Prostate gland (tissue), 2 donors: Measurements from ENCODE around the gene ARHGAP42. TPM values are rescaled to one million over a fixed set of nuclear protein-coding genes. Genes with fewer than 3 reads are reported as not detected.

Experiments used
- DNase-seq: peaks from one replicate; pipeline ENCODE4 v3.0.0-alpha.2; 2019; ENCODE audit warnings: low spot score
- H3K27ac ChIP-seq, 2 donors: fragments of 200-600 bp; sonication (generic); 2 replicates each; pipeline ENCODE4 v1.5.1; 2017 to 2019
- H3K27me3 ChIP-seq: fragments of 200-600 bp; sonication (generic); replicated peaks from 2 replicates; pipeline ENCODE4 v1.5.1; 2019; ENCODE audit not compliant: insufficient read depth
- H3K36me3 ChIP-seq, 2 donors: fragments of 200-600 bp; sonication (generic); 1 replicate in 1 of 2; 2 replicates in 1 of 2; pipeline versions ENCODE4 v1.5.1 to v1.8.1; 2017 to 2019
- H3K4me1 ChIP-seq: fragments of 200-600 bp; sonication (generic); replicated peaks from 2 replicates; pipeline ENCODE4 v1.5.1; 2019
- H3K4me3 ChIP-seq, 2 donors: fragments of 200-600 bp; sonication (generic); 2 replicates each; pipeline ENCODE4 v1.5.1; 2017 to 2019
- H3K9me3 ChIP-seq: fragments of 200-600 bp; sonication (generic); 2 replicates; pipeline ENCODE4 v1.5.1; 2017
- POLR2A ChIP-seq: fragments of 450-650 bp; IDR thresholded peaks from one replicate; pipeline ENCODE4 v1.6.1; 2016; ENCODE audit warnings: antibody characterized with exemption, mild to moderate bottlenecking
- POLR2AphosphoS5 ChIP-seq: sonication (generic); formaldehyde crosslinking; IDR thresholded peaks from one replicate; pipeline ENCODE4 v1.6.1; 2017; ENCODE audit warnings: antibody characterized with exemption
- WGBS: methylation state at CpG from one replicate; pipeline ENCODE4 v1.1.5; 2018; 5-methylcytosine and 5-hydroxymethylcytosine counted together
- intact Hi-C: fragments of 100-400 bp; cut with DNase I; formaldehyde crosslinking; loops from one replicate; pipeline ENCODE4 v1.14.2; 2022
- total RNA-seq, 2 donors: library from RNA; depleted of rRNA; stranded (reverse); fragments of >200 nt; gene quantifications; one replicate each; pipeline ENCODE4 v1.1.0, GENCODE V29; 2016
- TF ChIP-seq, protein P1 (sequence below), 4 experiments: fragments of 200-600 bp in 2 of 4; fragments of 450-650 bp in 2 of 4; sonication (generic) in 2 of 4; IDR thresholded peaks; 1 replicate in 3 of 4; 2 replicates in 1 of 4; pipeline ENCODE4 v1.5.1; 2016 to 2019; ENCODE audit warnings: antibody characterized with exemption in 4 of 4, mild to moderate bottlenecking in 2 of 4, moderate library complexity in 2 of 4

Gene ARHGAP42
- total RNA-seq, 2 donors from 2014 or later = 12.8 to 20.5 TPM

DNA sequence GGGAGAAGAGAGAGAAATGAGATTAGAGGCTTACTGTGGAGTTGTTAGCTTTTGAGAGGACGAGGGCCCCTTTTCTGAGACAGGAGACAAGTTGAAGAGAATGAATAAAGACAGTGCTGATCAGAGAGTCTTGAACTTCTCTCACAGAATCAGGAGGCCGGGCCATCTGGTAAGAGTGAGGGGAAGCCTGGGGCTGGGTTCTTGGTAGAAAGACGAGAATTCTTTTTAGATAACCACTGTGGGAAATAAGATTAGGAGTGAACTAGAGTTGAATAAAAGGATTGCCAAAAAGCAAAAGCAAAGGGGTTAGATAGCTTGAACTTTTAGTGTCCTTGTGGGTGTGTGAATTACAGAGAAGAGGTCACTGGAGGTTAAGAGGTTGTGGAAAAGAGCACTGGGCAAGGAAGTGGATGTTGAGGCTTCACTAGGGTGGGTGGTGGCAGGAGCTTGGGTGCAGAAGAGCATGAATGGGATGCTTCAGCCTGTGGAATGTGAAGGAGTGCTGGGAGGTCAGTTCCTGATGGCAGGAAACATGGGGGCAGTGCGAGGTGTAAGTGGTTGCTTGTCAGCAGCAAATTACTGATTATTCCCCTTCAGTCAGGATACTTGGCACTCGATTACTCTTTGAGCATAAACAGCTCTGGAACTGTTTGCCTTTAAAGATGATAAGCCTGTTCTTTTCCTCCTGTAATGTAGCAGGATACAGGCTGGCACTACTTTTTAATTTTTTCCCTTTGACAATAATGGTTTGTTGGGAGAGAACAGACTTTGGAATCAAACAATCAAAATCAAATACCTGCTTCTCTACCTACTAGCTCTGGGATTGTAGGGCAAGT is 98.3 kb downstream of the ARHGAP42 start:
- Histone ChIP-seq H3K4me3 (no peak overlapping the region), H3K27ac (no peak overlapping the region), H3K9me3 (no peaks in the 10 kb centered on the region), H3K4me1 (no peaks in the 10 kb centered on the region), H3K36me3 (no peaks in the 10 kb centered on the region), H3K27me3 (no peaks in the 10 kb centered on the region)
- intact Hi-C loops = no loop called here
- no peak for TF ChIP-seq POLR2A
- TF ChIP-seq POLR2AphosphoS5 = no peak
- TF ChIP-seq, protein P1, sequence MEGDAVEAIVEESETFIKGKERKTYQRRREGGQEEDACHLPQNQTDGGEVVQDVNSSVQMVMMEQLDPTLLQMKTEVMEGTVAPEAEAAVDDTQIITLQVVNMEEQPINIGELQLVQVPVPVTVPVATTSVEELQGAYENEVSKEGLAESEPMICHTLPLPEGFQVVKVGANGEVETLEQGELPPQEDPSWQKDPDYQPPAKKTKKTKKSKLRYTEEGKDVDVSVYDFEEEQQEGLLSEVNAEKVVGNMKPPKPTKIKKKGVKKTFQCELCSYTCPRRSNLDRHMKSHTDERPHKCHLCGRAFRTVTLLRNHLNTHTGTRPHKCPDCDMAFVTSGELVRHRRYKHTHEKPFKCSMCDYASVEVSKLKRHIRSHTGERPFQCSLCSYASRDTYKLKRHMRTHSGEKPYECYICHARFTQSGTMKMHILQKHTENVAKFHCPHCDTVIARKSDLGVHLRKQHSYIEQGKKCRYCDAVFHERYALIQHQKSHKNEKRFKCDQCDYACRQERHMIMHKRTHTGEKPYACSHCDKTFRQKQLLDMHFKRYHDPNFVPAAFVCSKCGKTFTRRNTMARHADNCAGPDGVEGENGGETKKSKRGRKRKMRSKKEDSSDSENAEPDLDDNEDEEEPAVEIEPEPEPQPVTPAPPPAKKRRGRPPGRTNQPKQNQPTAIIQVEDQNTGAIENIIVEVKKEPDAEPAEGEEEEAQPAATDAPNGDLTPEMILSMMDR (IDR thresholded peaks at IDR 0.05) = no peak
- DNase-seq = no peak
- 69% methylated on average over 5 of the region's 5 CpGs for WGBS

DNA sequence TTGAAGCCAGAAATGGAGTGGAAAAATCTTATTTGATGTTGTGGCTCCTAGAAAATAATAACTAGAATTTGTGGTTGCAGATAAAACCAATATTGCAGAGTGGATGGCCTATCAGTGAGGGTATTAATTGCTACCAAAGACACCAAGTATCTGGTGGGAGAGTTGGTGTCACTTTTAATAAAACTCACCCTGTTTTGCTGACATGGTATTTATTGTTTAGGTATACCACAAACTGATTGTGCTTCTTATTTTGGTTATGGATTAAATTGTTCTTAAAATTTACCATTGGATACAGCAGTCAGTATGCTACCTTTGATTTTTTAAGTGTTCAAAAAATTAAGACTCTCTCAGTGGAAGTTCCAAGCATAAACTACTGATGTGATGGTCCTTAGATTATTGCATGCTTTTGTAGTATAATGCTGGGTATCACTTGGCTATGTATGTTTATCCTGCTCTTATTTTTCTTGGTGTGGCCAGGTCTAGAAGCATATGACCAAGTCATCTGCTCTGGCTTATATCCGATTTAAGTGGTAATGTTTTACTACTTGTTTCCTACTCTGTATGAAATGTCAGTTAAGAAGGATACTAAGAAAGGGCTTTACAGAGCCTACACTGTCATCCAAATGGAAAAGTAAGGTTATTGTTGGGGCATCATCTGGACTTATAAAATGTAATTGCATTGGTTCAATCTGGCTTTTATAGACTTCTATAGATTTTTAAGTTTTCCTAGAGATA is 101.6 kb downstream of the ARHGAP42 start:
- Histone ChIP-seq H3K9me3 (no peaks in the 10 kb centered on the region), H3K4me1 (no peaks in the 10 kb centered on the region), H3K4me3 (no peak overlapping the region), H3K27ac (no peak overlapping the region), H3K27me3 (no peaks in the 10 kb centered on the region), H3K36me3 (no peaks in the 10 kb centered on the region)
- TF ChIP-seq, protein P1 (IDR thresholded peaks at IDR 0.05) = no peak
- TF ChIP-seq POLR2AphosphoS5 (no peak), POLR2A (no peak)
- DNase-seq = no peak
- intact Hi-C loops = no loop called here
- 94% methylated on average over 1 of the region's 1 CpG for WGBS

DNA sequence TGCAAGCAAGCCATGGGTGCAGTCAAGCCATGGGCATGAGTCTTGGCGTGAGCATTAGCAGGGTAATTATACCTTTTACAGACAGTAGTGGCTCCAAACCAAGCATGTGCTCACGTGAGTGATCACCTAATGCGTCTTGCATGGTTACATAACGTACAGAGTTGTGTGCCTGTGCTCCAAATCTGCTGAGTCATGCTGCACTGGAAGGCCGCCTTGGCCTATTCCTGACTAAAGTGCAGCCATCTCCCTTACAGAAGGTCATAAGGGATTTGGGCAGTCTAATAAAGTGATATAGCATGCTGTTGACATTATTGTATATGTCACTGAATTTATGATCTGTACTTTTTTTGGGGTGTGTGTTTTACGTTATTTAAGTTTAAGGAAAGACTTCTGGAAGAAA is 102.4 kb downstream of the ARHGAP42 start:
- H3K9me3 ChIP-seq = no peaks in the 10 kb centered on the region
- H3K4me1 ChIP-seq = no peaks in the 10 kb centered on the region
- H3K27ac ChIP-seq = no peak overlapping the region
- no peak for DNase-seq
- no peaks in the 10 kb centered on the region for H3K27me3 ChIP-seq
- intact Hi-C loops = no loop called here
- 90% methylated on average over 6 of the region's 6 CpGs for WGBS
- no peaks in the 10 kb centered on the region for H3K36me3 ChIP-seq
- TF ChIP-seq POLR2A (no peak), POLR2AphosphoS5 (no peak)
- TF ChIP-seq, protein P1 (IDR thresholded peaks at IDR 0.05) = no peak
- no peak overlapping the region for H3K4me3 ChIP-seq

DNA sequence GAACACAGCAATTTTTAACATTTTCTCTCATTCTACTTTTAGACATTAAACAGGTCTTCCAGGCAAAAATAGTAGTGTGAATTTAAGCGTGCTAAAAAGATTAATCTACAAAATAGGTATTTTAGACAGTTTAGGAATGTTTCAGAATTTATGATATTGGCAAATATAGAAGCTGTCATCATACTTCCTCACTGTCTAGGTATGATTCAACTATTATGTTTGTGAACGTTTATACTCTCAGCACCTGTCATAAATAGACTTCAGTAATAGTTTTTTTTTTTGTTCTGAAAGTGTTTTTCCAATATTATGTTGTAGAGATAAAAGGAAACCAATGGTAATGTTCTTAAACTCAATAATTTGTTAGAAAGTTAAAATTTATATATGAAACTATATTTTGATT is 103.0 kb downstream of the ARHGAP42 start:
- intact Hi-C loops = no loop called here
- no peak overlapping the region for H3K4me3 ChIP-seq
- no peaks in the 10 kb centered on the region for H3K27me3 ChIP-seq
- 68% methylated on average over 2 of the region's 2 CpGs for WGBS
- no peak overlapping the region for H3K27ac ChIP-seq
- no peak for DNase-seq
- TF ChIP-seq POLR2A (no peak), POLR2AphosphoS5 (no peak)
- TF ChIP-seq, protein P1 (IDR thresholded peaks at IDR 0.05) = no peak
- H3K4me1 ChIP-seq = no peaks in the 10 kb centered on the region
- H3K9me3 ChIP-seq = no peaks in the 10 kb centered on the region
- H3K36me3 ChIP-seq = no peaks in the 10 kb centered on the region
